Measurements from ENCODE around the gene SMARCB1.

The SMARCB1 gene

DNA sequence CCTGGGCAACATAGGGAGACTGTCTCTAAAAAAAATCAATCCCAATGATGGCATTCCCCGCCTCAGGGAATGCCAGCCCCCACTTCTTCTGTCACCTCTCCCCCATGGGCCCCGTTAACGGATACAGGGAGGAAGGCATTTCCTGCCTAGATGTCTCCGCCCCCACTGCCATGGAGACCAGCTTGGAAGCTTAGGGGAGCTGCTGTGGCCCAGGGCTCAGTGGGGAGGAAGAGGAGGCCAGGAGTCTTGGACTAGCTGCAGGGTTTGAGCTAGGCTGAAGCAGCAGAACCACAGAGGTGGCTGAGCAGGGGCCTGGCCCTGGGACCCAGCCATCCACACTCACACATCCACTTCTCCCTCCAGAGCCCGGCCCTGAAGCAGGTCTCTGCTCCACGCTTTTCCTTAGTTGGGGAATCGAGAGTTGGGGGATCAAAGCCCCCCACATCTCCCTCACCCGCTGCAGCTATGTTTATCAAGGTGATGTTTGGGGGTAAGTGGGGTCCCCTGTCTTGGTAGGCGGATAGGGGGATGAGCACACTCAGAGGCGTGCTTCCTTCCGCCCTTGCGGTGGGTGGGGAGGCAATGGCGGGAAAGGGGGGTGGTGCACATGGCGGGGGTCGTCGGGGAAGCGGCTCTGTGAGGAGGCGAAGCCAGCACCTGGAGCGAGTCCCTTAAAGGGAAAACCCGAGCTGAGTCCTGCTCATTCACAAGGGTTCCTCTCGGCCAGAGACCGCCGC, 23.8 kb upstream of the SMARCB1 start, which contains the start of gene C22orf15:
TSS of gene C22orf15 (plus strand) at position 149 of the 737 bp plus-strand sequence. CDS start at position 466, 317 bp downstream.
- DNase-seq: peak in 1 of 4 experiments; percentile 29

DNA sequence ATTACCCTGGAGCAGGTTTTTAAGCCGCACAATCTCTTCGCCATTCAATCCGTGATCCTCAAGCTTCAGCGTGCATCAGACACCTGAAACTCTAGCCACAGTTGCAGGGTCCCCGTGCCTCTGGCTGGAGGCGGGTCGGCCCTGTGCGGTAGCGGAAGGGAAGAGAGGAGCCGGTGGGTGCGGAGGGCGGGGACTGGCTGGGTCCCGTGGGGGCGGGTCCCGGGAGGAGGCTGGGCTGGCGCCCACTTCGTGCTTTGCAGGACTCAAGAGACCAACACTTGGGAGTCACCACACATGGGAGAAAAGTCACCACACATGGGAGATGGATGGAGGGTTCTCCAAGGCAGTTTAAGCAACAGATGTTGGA, 23.2 kb upstream of the SMARCB1 start:
- peak in 2 of 4 experiments; percentile 49 to 58 for DNase-seq

GRCh38 chr22:23763954-23764353, 22.8 kb upstream of the SMARCB1 start:
- DNase-seq: no peak

DNA sequence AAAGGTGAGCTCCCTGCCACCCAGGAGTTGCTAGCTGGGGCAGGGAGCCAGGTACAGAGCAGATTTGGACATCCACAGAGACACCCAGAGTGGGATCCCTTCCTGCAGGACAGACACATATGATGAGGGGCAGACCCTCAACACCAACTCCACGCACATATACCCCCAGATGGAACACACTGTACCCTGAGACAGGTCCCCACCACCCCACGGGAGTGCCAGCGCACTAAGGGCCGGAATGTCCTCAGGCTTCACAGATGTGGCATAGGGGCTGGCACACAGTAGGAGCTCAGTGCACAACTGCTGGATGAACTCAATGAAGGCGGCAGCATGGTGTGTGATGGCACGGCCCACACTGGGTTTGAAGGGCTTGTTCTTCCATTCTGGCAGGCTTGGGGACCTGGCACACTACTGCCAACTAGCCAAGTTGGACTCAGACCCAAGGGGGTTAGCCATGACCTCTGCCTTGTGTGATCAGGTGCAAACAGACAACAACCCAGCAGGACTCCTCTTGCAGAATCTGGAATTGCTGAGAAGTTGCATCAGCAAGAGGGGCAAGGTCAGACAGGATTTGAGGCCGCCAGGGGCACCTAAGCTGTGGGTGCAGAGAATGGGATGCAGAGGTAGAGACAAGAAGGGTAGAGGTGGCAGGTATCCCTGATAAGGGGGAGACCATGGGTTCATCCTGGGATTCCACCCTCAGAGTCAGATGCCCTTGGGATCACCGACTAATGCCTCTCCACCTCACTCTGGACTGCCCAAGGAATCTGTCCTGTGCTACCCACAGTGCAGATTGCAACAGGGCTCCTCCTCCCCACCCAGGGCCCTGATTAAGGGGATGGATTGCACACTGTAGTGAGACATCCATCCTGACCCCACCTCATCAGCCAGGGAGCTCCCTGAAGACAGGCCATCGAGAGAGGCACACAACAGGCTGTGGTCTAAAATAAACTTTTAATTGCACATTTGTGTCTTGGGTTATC, 21.6 kb upstream of the SMARCB1 start:
- DNase-seq: no peak

DNA sequence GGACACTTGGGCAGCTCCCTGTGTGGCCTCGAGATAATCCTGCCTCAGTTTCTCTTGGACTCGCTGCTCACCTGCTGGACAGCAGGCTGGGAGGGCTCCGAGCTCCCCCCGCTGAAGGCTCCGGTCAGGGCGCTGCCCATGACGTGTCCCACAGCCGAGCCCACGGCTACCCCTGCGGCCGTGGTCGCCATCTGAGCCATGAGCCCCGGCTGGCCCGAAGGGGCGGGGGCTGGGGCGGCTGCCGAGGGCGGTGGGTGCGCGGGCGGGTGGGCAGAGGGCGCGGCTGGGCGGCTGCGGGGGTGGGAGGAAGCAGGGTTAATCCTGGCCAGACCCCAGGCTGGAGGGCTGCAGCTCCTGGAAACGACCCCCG, 19.5 kb upstream of the SMARCB1 start:
- DNase-seq: no peak

DNA sequence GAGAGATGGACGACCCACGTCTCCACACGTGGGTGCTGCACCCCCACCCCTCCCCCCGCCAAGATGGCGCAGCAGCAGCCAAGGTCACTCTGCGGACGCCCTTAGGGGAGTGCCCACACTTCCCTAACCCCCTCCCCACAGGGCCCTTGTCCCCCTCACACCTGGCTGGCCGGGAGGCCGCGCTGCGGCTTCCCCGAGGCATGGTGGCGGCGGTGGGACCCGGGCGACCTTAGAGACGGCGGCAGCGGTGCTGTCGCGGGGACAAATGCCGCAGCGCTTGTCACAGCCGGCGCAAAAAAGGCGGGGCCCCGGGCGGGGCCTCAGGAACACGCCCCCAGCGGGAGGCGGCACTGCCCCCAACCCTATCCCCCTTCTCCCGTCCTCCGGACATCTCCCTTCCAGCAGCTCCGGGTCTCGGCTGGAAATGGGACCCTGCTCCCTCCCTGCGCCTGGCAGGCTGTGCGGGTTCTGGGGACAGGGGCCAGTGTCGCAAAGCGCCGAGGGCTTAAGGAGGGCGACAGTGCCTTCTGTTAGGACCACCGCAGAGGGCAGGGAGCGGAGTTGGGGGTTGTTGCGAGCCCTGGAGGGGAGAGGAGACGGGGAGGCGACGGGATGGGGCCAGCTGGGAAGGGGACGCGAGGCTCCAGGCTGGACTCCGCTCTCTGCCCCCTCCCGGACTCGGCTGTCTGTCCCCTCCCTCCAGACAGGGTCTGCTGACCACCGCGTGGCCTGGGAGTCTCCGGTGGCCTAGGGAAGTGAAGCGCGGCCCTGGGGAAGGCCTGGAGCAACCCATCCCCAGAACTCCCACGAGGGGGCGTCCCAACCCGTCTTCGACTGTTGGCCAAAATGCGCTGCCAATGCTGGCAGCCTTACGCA, 18.9 kb upstream of the SMARCB1 start, which contains the start of gene CHCHD10:
TSS of gene CHCHD10 (minus strand) at position 300 of the 876 bp plus-strand sequence. CDS start at position 202, 98 bp downstream.
- DNase-seq: peak; percentile 94 to 97 (median 96)

DNA sequence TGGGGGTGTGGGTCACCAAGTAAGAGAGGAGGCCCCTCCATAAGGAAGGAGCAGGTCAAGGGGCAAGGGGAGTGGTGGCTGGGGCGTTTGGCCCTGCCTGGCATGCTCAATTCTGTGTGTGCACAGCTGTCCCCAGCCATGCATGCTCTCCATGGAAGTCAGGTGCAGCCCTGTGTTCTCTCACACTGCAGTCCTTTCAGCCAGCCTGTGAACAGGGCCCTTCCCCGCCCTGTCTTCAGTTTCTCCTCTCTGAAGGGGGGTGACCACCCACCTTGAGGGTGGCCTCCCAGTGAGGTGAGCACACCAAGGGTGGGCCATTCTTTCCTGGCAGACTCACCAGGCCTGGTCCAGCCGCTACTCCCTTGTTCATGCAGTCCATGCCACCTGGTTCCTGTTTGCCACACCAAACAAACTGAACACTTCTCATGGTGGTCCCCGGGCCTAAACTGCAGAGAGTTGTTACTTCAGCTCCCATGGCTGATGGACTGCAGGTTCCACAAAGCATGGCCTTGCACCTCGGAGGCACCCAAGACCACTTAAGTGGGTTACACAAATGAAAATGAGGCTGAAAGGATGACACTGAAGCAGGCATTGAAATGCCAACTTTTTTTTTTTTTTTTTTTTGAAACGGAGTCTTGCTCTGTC, 17.3 kb upstream of the SMARCB1 start:
- DNase-seq: no peak

DNA sequence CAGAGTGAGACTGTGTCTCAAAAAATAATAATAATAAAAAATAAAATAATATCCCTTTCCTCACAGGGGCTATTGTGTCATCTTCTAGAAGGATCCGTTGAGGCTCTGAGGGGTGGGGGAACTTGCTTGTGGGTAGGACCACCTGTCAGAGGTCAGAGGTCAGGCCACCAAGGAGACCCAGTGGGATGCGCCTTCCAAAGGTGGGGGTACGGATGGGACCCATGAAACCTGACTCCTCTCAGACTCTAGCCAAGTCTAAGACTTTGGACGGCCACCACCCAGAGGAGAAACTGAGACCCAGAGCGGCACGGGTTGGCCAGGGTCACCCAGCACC, 14.5 kb upstream of the SMARCB1 start:
- no peak for DNase-seq

- DNase-seq: peak; percentile 31 to 73 (median 51)
Observed at GRCh38 chr22:23772649-23773473, 13.9 kb upstream of the SMARCB1 start, which contains the start of gene MMP11. Gene MMP11 (plus strand): TSS chr22:23772849. CDS start chr22:23772871, 22 bp downstream.

- no peak for DNase-seq
Observed at GRCh38 chr22:23773483-23774113, 13.2 kb upstream of the SMARCB1 start.

GRCh38 chr22:23774114-23774921, 12.4 kb upstream of the SMARCB1 start:
- no peak for DNase-seq

- DNase-seq: no peak
Observed at GRCh38 chr22:23774922-23775436, 11.8 kb upstream of the SMARCB1 start.

DNA sequence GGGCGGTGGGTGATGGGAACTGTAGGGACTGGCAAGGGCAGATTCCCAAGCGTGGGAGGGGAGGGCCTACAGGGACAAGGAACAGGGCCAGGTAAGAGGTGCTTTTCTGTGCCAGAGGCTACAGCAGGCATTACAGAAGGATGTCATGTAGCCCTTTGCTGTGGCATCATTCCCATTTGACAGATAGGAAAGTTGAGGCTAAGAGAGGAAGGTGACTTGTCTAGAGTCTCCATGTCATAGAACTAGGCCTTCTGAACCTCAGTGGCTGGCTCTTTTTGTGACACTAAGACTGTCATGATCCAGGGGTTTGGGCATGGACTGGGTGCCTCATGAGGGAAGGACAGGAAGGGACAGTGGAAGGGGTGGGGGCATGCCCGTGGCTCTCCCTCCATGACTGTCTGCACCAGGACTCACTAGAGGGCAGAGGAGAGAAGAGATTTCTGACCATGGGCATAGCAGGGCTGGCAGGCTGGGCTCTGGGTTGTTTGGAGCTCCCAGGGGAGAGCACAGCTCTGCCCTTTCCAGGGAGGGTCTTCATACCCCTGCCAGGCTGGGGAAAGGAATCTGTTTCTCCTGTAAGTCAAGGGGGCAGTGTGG, 10.9 kb upstream of the SMARCB1 start:
- no peak for DNase-seq

- no peak for DNase-seq
Observed at GRCh38 chr22:23777776-23778576, 8.8 kb upstream of the SMARCB1 start.

DNA sequence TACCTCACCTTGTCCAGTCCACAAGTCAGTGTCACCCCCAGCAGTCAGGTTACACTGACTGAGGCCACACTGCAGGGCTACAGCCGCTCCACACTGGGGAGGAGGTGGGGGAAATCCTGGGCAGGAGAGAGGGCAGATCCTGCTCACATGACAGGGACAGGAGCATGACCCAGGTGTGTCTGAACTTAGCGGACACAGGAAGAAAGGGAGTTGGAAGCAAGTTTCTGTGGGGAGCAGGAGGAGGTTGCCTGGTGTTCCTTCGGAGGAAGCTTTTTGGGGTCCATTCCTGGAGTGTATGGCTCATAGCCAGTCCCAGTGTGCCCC, 8.2 kb upstream of the SMARCB1 start:
- DNase-seq: no peak

GRCh38 chr22:23779083-23779482, 7.7 kb upstream of the SMARCB1 start:
- DNase-seq: no peak

DNA sequence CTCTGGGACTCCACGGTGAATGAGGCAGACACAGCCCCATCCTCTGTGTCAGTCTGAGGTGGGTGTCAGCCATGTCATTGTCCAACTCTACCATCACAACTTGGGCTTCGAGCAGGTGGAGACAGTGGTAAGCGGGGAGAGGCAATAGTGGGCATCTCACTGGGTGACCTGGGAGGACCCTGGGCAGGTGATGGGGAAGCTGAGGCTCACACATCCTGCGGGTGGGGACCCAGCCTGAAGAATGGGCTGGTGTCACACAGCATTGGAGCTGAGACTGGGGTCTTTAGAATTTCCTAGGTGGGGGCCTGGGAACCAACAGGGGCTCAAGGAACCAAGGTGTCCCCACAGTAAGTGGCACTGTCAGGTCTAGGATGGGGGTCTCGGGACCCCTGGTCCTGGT, 7.0 kb upstream of the SMARCB1 start:
- DNase-seq: no peak

DNA sequence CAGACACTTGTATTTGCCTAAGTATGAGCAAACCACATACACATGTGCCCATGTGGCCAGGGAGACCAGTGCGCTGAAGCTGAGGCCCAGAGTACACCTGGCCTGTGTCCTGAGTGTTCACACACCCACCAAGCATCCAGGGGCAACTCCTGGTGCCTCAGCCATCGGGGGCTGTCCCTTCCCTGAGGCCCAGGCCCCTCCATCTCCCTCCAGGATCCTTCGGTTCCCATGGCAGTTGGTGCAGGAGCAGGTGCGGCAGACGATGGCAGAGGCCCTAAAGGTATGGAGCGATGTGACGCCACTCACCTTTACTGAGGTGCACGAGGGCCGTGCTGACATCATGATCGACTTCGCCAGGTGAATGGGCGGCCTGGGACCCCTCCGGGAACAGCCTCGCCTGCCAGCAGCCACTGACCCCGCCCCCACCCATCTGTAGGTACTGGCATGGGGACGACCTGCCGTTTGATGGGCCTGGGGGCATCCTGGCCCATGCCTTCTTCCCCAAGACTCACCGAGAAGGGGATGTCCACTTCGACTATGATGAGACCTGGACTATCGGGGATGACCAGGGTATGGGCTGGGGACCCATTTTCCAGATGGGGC, 6.5 kb upstream of the SMARCB1 start:
- no peak for DNase-seq

All from suppressor macrophage (primary cell).